Heart left ventricle (tissue), 13 donors: ENCODE data around the gene FXYD3.

Experiments used
- CTCF ChIP-seq, 12 donors: fragments of 200-600 bp; sonication (generic) in 4 of 12; IDR thresholded peaks; one replicate each; pipeline versions ENCODE4 v1.5.0 to v1.8.0; 2018 to 2022; ENCODE audit warnings: antibody characterized with exemption in 12 of 12, mild to moderate bottlenecking in 5 of 12
- POLR2A ChIP-seq, 2 donors: fragments of 450-650 bp; IDR thresholded peaks; one replicate each; pipeline ENCODE4 v1.6.1; 2017; ENCODE audit warnings: antibody characterized with exemption in 2 of 2, mild to moderate bottlenecking in 2 of 2, moderate library complexity in 2 of 2
- donor health status: ischemic (EF 13 %, LVEDD 7.1; RV severe dilation, severe dysfunction).
- donor health status: DM: no; HTN: yes; CAD: no.
- donor health status: DM: no; HTN: no; CAD: no.
- donor health status: ischemic (EF 25% LVEDD 6.9; RV normal size, moderate dysfunction).
- donor health status: ischemic (EF 25% LVEDD 5.7; RV mildly dilated, moderate dysfunction).
- donor health status: ischemic (EF 35%, LVEDD 5.7; RV mildly dilated, moderate dysfunction).
- donor health status: nonischemic (EF 11% LVEDD 7.7; RV severe dilation, severe dysfunction).
- donor health status: DM: yes; HTN: yes; CAD: no.
- donor health status: PGD.
- donor health status: ischemic (EF 29% LVEDD 5.4; RV normal size, mild dysfunction).
- donor health status: nonischemic (EF 23%, LVEDD 6.1; RV moderate dilation, normal function).

- TF ChIP-seq POLR2A (IDR thresholded peaks at IDR 0.05) (no peak), CTCF (IDR thresholded peaks at IDR 0.05) (no peak)
Measured at GRCh38 chr19:35122687-35123551, 7.3 kb downstream of the FXYD3 start.
